ENCODE results near the gene SPEF2. TPM values are rescaled to one million over a fixed set of nuclear protein-coding genes. Genes with fewer than 3 reads are reported as not detected.

Gene SPEF2
- total RNA-seq, 1 experiment from 2014 or later: 8.0 TPM

GRCh38 chr5:35799753-35800152, 182.1 kb downstream of the SPEF2 start:
- BruUV-seq (replicated peaks): no TSS peak
- intact Hi-C loops (cut with micrococcal nuclease; ENCODE audit: unreplicated experiment): no loop called here
- CTCF ChIA-PET: no interaction called here
- Mint-ChIP-seq H3K4me1 (ENCODE audit: low read depth, unreplicated experiment) (peaks cover 8% of the 10 kb centered on the region), H3K27ac (ENCODE audit: unreplicated experiment) (no peak overlapping the region), H3K27me3 (ENCODE audit: unreplicated experiment) (peaks cover 11% of the 10 kb centered on the region), H3K36me3 (ENCODE audit: insufficient read depth, unreplicated experiment) (peaks cover 3% of the 10 kb centered on the region), H3K9me3 (ENCODE audit: low read depth, unreplicated experiment) (no peaks in the 10 kb centered on the region), H3K4me3 (ENCODE audit: low read depth, unreplicated experiment) (no peak overlapping the region)
- DNase-seq: no peak
- no peak for TF ChIP-seq CTCF (IDR thresholded peaks at IDR 0.05; ENCODE audit: unreplicated experiment)

- Mint-ChIP-seq H3K27ac (ENCODE audit: unreplicated experiment) (no peak overlapping the region), H3K36me3 (ENCODE audit: insufficient read depth, unreplicated experiment) (peaks cover 3% of the 10 kb centered on the region), H3K27me3 (ENCODE audit: unreplicated experiment) (peaks cover 11% of the 10 kb centered on the region), H3K9me3 (ENCODE audit: low read depth, unreplicated experiment) (no peaks in the 10 kb centered on the region), H3K4me1 (ENCODE audit: low read depth, unreplicated experiment) (no peaks in the 10 kb centered on the region), H3K4me3 (ENCODE audit: low read depth, unreplicated experiment) (no peak overlapping the region)
- BruUV-seq (replicated peaks): no TSS peak
- no peak for TF ChIP-seq CTCF (IDR thresholded peaks at IDR 0.05; ENCODE audit: unreplicated experiment)
- CTCF ChIA-PET: interaction anchor here (0.6 kb wide), 1 partner anchor 276 kb away, joined by 3 read pairs; no protein-coding TSS in a partner anchor
- intact Hi-C loops (cut with micrococcal nuclease; ENCODE audit: unreplicated experiment): no loop called here
- no peak for DNase-seq
Measured at GRCh38 chr5:35803191-35803651, 185.6 kb downstream of the SPEF2 start.

GRCh38 chr5:35804201-35804653, 186.6 kb downstream of the SPEF2 start:
- CTCF ChIA-PET: no interaction called here
- intact Hi-C loops (cut with micrococcal nuclease; ENCODE audit: unreplicated experiment): no loop called here
- H3K4me1 Mint-ChIP-seq (ENCODE audit: low read depth, unreplicated experiment): no peaks in the 10 kb centered on the region
- H3K9me3 Mint-ChIP-seq (ENCODE audit: low read depth, unreplicated experiment): no peaks in the 10 kb centered on the region
- H3K27ac Mint-ChIP-seq (ENCODE audit: unreplicated experiment): no peak overlapping the region
- BruUV-seq (replicated peaks): no TSS peak
- H3K4me3 Mint-ChIP-seq (ENCODE audit: low read depth, unreplicated experiment): no peak overlapping the region
- DNase-seq: no peak
- H3K36me3 Mint-ChIP-seq (ENCODE audit: insufficient read depth, unreplicated experiment): peaks cover 3% of the 10 kb centered on the region
- peaks cover 11% of the 10 kb centered on the region for H3K27me3 Mint-ChIP-seq (ENCODE audit: unreplicated experiment)
- TF ChIP-seq CTCF (IDR thresholded peaks at IDR 0.05; ENCODE audit: unreplicated experiment): no peak

GRCh38 chr5:35804841-35805240, 187.2 kb downstream of the SPEF2 start:
- no peak for DNase-seq
- Mint-ChIP-seq H3K9me3 (ENCODE audit: low read depth, unreplicated experiment) (no peaks in the 10 kb centered on the region), H3K4me3 (ENCODE audit: low read depth, unreplicated experiment) (no peak overlapping the region), H3K27ac (ENCODE audit: unreplicated experiment) (no peak overlapping the region), H3K36me3 (ENCODE audit: insufficient read depth, unreplicated experiment) (peaks cover 3% of the 10 kb centered on the region), H3K27me3 (ENCODE audit: unreplicated experiment) (peaks cover 11% of the 10 kb centered on the region), H3K4me1 (ENCODE audit: low read depth, unreplicated experiment) (no peaks in the 10 kb centered on the region)
- no TSS peak for BruUV-seq (replicated peaks)
- CTCF ChIA-PET: interaction anchor here (0.7 kb wide), 1 partner anchor 251 kb away, joined by 8 read pairs; no protein-coding TSS in a partner anchor
- no peak for TF ChIP-seq CTCF (IDR thresholded peaks at IDR 0.05; ENCODE audit: unreplicated experiment)
- intact Hi-C loops (cut with micrococcal nuclease; ENCODE audit: unreplicated experiment): no loop called here

Measured in Calu3 (cell line).